Upper lobe of left lung (tissue), 6 donors: Measurements from ENCODE around the gene GNA14. TPM values are rescaled to one million over a fixed set of nuclear protein-coding genes. Genes with fewer than 3 reads are reported as not detected.
"Not testable (repeated sequence)": the region's sequence is repeated elsewhere in the genome, so short reads cannot be mapped to it uniquely, and the experiment has no call there.

ENCODE experiments used
- ATAC-seq, 2 donors: fragments of 200-7000 bp; cut with Tn5 transposase; one replicate each; pipeline ENCODE4 v1.9.1; 2022; ENCODE audit warnings: mild to moderate bottlenecking in 2 of 2, moderate library complexity in 2 of 2; ENCODE audit not compliant: low FRiP score in 2 of 2
- DNase-seq, 2 donors: peaks; one replicate each; pipeline ENCODE4 v3.0.0-alpha.2; 2019 to 2020
- H3K27ac ChIP-seq, 4 donors: fragments of 200-600 bp; sonication (generic); one replicate each; pipeline ENCODE4 v1.5.1; 2016 to 2019
- H3K27me3 ChIP-seq, 4 donors: fragments of 200-600 bp; sonication (generic); one replicate each; pipeline ENCODE4 v1.5.1; 2017 to 2019
- H3K36me3 ChIP-seq, 4 donors: fragments of 200-600 bp; sonication (generic); one replicate each; pipeline ENCODE4 v1.5.1; 2016 to 2019
- H3K4me1 ChIP-seq, 4 donors: fragments of 200-600 bp; sonication (generic); one replicate each; pipeline ENCODE4 v1.5.1; 2018 to 2019
- H3K4me3 ChIP-seq, 4 donors: fragments of 200-600 bp; sonication (generic); one replicate each; pipeline ENCODE4 v1.5.1; 2017 to 2019; ENCODE audit warnings: mild to moderate bottlenecking in 2 of 4, moderate library complexity in 1 of 4
- H3K9me3 ChIP-seq, 4 donors: fragments of 200-600 bp; sonication (generic); one replicate each; pipeline ENCODE4 v1.5.1; 2018 to 2019
- CTCF ChIP-seq, 6 experiments: fragments of 450-650 bp in 4 of 6; fragments of 200-600 bp in 2 of 6; sonication (generic) in 2 of 6; IDR thresholded peaks; one replicate each; pipeline ENCODE4 v1.5.1; 2016 to 2019; ENCODE audit warnings: antibody characterized with exemption in 6 of 6
- EP300 ChIP-seq, 4 donors: sonication (generic); formaldehyde crosslinking; IDR thresholded peaks; one replicate each; pipeline ENCODE4 v1.5.1; 2017; ENCODE audit warnings: antibody characterized with exemption in 4 of 4, control low read depth in 2 of 4
- POLR2A ChIP-seq, 4 donors: fragments of 450-650 bp; IDR thresholded peaks; one replicate each; pipeline ENCODE4 v1.5.1; 2016 to 2017; ENCODE audit warnings: antibody characterized with exemption in 4 of 4, mild to moderate bottlenecking in 2 of 4
- POLR2AphosphoS5 ChIP-seq, 2 donors: sonication (generic); formaldehyde crosslinking; IDR thresholded peaks; one replicate each; pipeline ENCODE4 v1.5.1; 2017; ENCODE audit warnings: antibody characterized with exemption in 2 of 2
- WGBS, 2 donors: methylation state at CpG; one replicate each; pipeline ENCODE4 v1.1.5; 2017 to 2018; 5-methylcytosine and 5-hydroxymethylcytosine counted together
- total RNA-seq, 6 donors: library from RNA; depleted of rRNA in 4 of 6; stranded (reverse); fragments of >200 nt in 4 of 6; gene quantifications; one replicate each; pipeline versions ENCODE4 v1.1.0 to v1.2.1, GENCODE V29; 2016 to 2021
- donor health status: DM: no; HTN: no; CAD: no; lungs with moderate emphysema.
- donor health status: DM: no; HTN: yes; CAD: no; lungs with severe emphysema.

The GNA14 gene
- total RNA-seq, 6 donors from 2014 or later, result 6.0 to 28.3 (median 14.9) TPM

GRCh38 chr9:77497322-77498198 is 150.6 kb downstream of the GNA14 start:
- ATAC-seq, result no peak
- H3K27ac ChIP-seq, result no peak overlapping the region
- no peak for TF ChIP-seq POLR2AphosphoS5 (IDR thresholded peaks at IDR 0.05)
- TF ChIP-seq CTCF (IDR thresholded peaks at IDR 0.05), result no peak
- TF ChIP-seq POLR2A (IDR thresholded peaks at IDR 0.05), result no peak
- TF ChIP-seq EP300 (IDR thresholded peaks at IDR 0.05), result no peak

GRCh38 chr9:77495834-77496671 is 152.1 kb downstream of the GNA14 start:
- Histone ChIP-seq H3K27ac (no peak overlapping the region), H3K9me3 (peaks cover 0 to 4% (median 2%) of the 10 kb centered on the region in 4 donors), H3K27me3 (no peaks in the 10 kb centered on the region), H3K4me1 (peaks cover 0 to 12% (median 6%) of the 10 kb centered on the region in 4 donors), H3K36me3 (no peaks in the 10 kb centered on the region), H3K4me3 (no peak overlapping the region)
- WGBS, 2 donors, result 59 to 67% methylated on average over 4 of the region's 4 CpGs
- DNase-seq (no peak), ATAC-seq (peak in 1 of 2 donors; percentile 88)
- TF ChIP-seq POLR2A (IDR thresholded peaks at IDR 0.05), result no peak
- TF ChIP-seq CTCF (IDR thresholded peaks at IDR 0.05), result no peak
- TF ChIP-seq POLR2AphosphoS5 (IDR thresholded peaks at IDR 0.05), result no peak
- no peak for TF ChIP-seq EP300 (IDR thresholded peaks at IDR 0.05)

More at GRCh38 chr9:77497322-77498198, 150.6 kb downstream of the GNA14 start:
- no peak overlapping the region for H3K4me3 ChIP-seq
- H3K27me3 ChIP-seq, result no peaks in the 10 kb centered on the region
- no peaks in the 10 kb centered on the region for H3K36me3 ChIP-seq
- no peaks in the 10 kb centered on the region for H3K9me3 ChIP-seq
- 93% methylated on average over 6 of the region's 6 CpGs for WGBS, 2 donors
- H3K4me1 ChIP-seq, result peaks cover 0 to 12% (median 6%) of the 10 kb centered on the region in 4 donors
- DNase-seq, result no peak

GRCh38 chr9:77490279-77490678 is 157.8 kb downstream of the GNA14 start:
- not testable (repeated sequence) for H3K36me3 ChIP-seq, DNase-seq, H3K4me3 ChIP-seq, H3K27me3 ChIP-seq, ATAC-seq, H3K4me1 ChIP-seq, H3K27ac ChIP-seq
- WGBS, 2 donors, result 94% methylated on average over 14 of the region's 18 CpGs; no CpG with 5 or more reads in 1 of the 2 donors
- H3K9me3 ChIP-seq, result peaks cover 0 to 11% (median 4%) of the 10 kb centered on the region in 4 donors

GRCh38 chr9:77489405-77490163 is 158.5 kb downstream of the GNA14 start:
- H3K9me3 ChIP-seq, result peaks cover 0 to 11% (median 4%) of the 10 kb centered on the region in 4 donors
- not testable (repeated sequence) for H3K4me1 ChIP-seq, DNase-seq, ATAC-seq, H3K27me3 ChIP-seq, H3K4me3 ChIP-seq, H3K36me3 ChIP-seq, H3K27ac ChIP-seq
- 72% methylated on average over 23 of the region's 23 CpGs for WGBS, 2 donors

- TF ChIP-seq CTCF (IDR thresholded peaks at IDR 0.05) (no peak), POLR2A (IDR thresholded peaks at IDR 0.05) (no peak), EP300 (IDR thresholded peaks at IDR 0.05) (no peak), POLR2AphosphoS5 (IDR thresholded peaks at IDR 0.05) (no peak)
- no peak for ATAC-seq
Measured at GRCh38 chr9:77488439-77489126, 159.5 kb downstream of the GNA14 start.

More at GRCh38 chr9:77488439-77489126, 159.5 kb downstream of the GNA14 start:
- H3K27me3 ChIP-seq, result no peaks in the 10 kb centered on the region
- no peak overlapping the region for H3K27ac ChIP-seq
- 69 to 70% methylated on average over 1 of the region's 1 CpG for WGBS, 2 donors
- H3K4me1 ChIP-seq, result no peaks in the 10 kb centered on the region
- peaks cover 0 to 11% (median 4%) of the 10 kb centered on the region in 4 donors for H3K9me3 ChIP-seq
- H3K4me3 ChIP-seq, result no peak overlapping the region
- no peaks in the 10 kb centered on the region for H3K36me3 ChIP-seq
- no peak for DNase-seq
